ENCODE data around the gene BLM. TPM values are rescaled to one million over a fixed set of nuclear protein-coding genes. Genes with fewer than 3 reads are reported as not detected.

The BLM gene
- total and polyA plus RNA-seq, 10 of the 15 experiments (the other 5 are each of a cell fraction or from before 2014, with no cell fraction given): 23.0 to 68.4 (median 43.9) TPM

DNA sequence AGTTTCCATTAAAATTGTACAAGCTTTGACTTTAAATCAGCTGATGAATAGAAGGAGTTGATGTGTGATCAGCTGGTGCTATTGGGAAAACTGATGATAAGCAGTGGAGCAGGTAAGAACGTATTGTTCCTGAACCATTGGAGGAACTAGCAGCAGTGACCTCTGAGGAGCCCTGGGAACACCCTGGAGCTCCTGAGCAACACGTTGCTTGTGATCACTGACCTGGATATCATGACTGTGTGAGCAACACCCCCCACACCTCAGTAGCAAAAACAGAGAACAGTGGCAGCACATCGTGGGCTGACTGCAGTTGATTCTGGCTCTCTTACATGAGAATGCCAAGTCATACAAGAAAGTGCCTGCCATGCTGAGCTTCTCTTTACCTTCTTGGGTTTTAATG lies 72.9 kb downstream of the BLM start (continued):
- TF ChIP-seq, protein P1, sequence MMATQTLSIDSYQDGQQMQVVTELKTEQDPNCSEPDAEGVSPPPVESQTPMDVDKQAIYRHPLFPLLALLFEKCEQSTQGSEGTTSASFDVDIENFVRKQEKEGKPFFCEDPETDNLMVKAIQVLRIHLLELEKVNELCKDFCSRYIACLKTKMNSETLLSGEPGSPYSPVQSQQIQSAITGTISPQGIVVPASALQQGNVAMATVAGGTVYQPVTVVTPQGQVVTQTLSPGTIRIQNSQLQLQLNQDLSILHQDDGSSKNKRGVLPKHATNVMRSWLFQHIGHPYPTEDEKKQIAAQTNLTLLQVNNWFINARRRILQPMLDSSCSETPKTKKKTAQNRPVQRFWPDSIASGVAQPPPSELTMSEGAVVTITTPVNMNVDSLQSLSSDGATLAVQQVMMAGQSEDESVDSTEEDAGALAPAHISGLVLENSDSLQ (IDR thresholded peaks at IDR 0.05): no peak
- TF ChIP-seq TARDBP (IDR thresholded peaks at IDR 0.05; ENCODE audit: borderline replicate concordance) (no peak), RELA (IDR thresholded peaks at IDR 0.05; ENCODE audit: borderline replicate concordance, partially characterized antibody) (no peak), IRF4 (IDR thresholded peaks at IDR 0.05; ENCODE audit: low read depth, low read length) (no peak), NR2C2 (IDR thresholded peaks at IDR 0.05; ENCODE audit: borderline replicate concordance, control insufficient read depth, insufficient read length, low read depth) (no peak), ETV6 (conservative IDR thresholded peaks at IDR 0.05 in 1 of 2, IDR thresholded peaks at IDR 0.05 in 1 of 2; ENCODE audit: borderline replicate concordance in 1 of 2, low read depth in 1 of 2) (no peak), CEBPB (IDR thresholded peaks at IDR 0.05; ENCODE audit: borderline replicate concordance in 1 of 2, low read depth in 2 of 2, low read length in 2 of 2) (no peak), RCOR1 (conservative IDR thresholded peaks at IDR 0.05; ENCODE audit: low read depth, low read length) (no peak), ZNF207 (IDR thresholded peaks at IDR 0.05; ENCODE audit: borderline replicate concordance) (no peak)
- TF ChIP-seq, protein P2, sequence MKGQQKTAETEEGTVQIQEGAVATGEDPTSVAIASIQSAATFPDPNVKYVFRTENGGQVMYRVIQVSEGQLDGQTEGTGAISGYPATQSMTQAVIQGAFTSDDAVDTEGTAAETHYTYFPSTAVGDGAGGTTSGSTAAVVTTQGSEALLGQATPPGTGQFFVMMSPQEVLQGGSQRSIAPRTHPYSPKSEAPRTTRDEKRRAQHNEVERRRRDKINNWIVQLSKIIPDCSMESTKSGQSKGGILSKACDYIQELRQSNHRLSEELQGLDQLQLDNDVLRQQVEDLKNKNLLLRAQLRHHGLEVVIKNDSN (IDR thresholded peaks at IDR 0.05; ENCODE audit: borderline replicate concordance, extremely low read length, insufficient read depth, low read depth, low read length): no peak

DNA sequence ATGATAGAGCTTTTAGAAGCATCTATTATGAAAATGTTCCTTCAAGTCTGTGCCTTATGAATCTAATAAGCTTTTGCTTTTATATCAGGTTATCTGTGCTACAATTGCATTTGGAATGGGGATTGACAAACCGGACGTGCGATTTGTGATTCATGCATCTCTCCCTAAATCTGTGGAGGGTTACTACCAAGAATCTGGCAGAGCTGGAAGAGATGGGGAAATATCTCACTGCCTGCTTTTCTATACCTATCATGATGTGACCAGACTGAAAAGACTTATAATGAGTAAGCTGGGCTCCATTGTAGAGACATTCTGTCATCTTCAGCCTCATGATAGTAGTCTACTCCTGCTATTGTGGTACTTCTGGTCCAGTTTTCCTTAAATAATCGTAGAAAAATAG lies 73.4 kb downstream of the BLM start:
- in situ Hi-C loops (cut with MboI): no loop called here
- H3K36me3 ChIP-seq (ENCODE audit: control insufficient read depth in 2 of 2, insufficient read depth in 2 of 2, low read length in 1 of 2): peaks cover 3 to 16% of the 10 kb centered on the region in 2 experiments; a peak in 2 of 4 replicates

More for the DNA sequence above, 73.4 kb downstream of the BLM start:
- no peak for ATAC-seq
- no TSS peak for BruUV-seq (replicated peaks)
- ChIA-PET CTCF (interaction anchor here (0.8 to 2.2 kb wide), 7 partner anchors 11 to 481 kb away, joined by 3 to 14 read pairs (median 4); partner anchors contain the start of gene FES), SMC1A (ENCODE audit: uncharacterized antibody, unreplicated experiment) (interaction anchor here (0.6 to 1.8 kb wide), 13 partner anchors 17 to 281 kb away, joined by 3 to 7 read pairs (median 4); partner anchors contain the start of gene HDDC3), RAD21 (ENCODE audit: unreplicated experiment) (interaction anchor here (0.5 to 1.7 kb wide), 6 partner anchors 25 to 143 kb away, joined by 3 to 7 read pairs (median 4); no protein-coding TSS in a partner anchor), POLR2A (no interaction called here)
- Histone ChIP-seq H3K4me1 (ENCODE audit: control insufficient read depth, insufficient read depth, low read length) (peaks cover 11% of the 10 kb centered on the region), H2AFZ (ENCODE audit: control insufficient read depth, low read depth, low read length) (no peak overlapping the region), H3K27ac (ENCODE audit: control insufficient read depth, insufficient read depth) (no peak overlapping the region), H3K4me2 (ENCODE audit: control insufficient read depth, insufficient read depth) (no peak overlapping the region), H3K27me3 (replicated peaks in 1 of 2; ENCODE audit: control insufficient read depth in 2 of 2, insufficient read depth in 2 of 2, low read length in 1 of 2) (no peaks in the 10 kb centered on the region), H3K9ac (ENCODE audit: control insufficient read depth, insufficient read depth, low read length) (no peak overlapping the region), H4K20me1 (ENCODE audit: control insufficient read depth, insufficient read depth) (no peaks in the 10 kb centered on the region), H3K4me3 (no peak overlapping the region), H3K9me3 (replicated peaks; ENCODE audit: control insufficient read depth, insufficient read depth, low read length) (no peaks in the 10 kb centered on the region), H3K79me2 (ENCODE audit: control insufficient read depth, insufficient read depth, low read length) (no peaks in the 10 kb centered on the region)
- intact Hi-C loops (cut with micrococcal nuclease; ENCODE audit: unreplicated experiment): no loop called here
- FAIRE-seq: no peak
- DNase-seq (ENCODE audit: low read depth, low spot score): no peak
- TF ChIP-seq NFYB (IDR thresholded peaks at IDR 0.05; ENCODE audit: insufficient read depth, low read depth, low read length) (no peak), ZZZ3 (IDR thresholded peaks at IDR 0.05; ENCODE audit: control insufficient read depth, insufficient read length, low read depth) (no peak), ZNF207 (IDR thresholded peaks at IDR 0.05; ENCODE audit: borderline replicate concordance) (no peak), SIN3A (IDR thresholded peaks at IDR 0.05; ENCODE audit: low read depth, low read length) (no peak), IRF4 (IDR thresholded peaks at IDR 0.05; ENCODE audit: low read depth, low read length) (no peak), KDM1A (IDR thresholded peaks at IDR 0.05; ENCODE audit: borderline replicate concordance) (no peak), SUZ12 (IDR thresholded peaks at IDR 0.05; ENCODE audit: unreplicated experiment) (no peak), IKZF1 (conservative IDR thresholded peaks at IDR 0.05) (no peak)
- TF ChIP-seq, protein P3, sequence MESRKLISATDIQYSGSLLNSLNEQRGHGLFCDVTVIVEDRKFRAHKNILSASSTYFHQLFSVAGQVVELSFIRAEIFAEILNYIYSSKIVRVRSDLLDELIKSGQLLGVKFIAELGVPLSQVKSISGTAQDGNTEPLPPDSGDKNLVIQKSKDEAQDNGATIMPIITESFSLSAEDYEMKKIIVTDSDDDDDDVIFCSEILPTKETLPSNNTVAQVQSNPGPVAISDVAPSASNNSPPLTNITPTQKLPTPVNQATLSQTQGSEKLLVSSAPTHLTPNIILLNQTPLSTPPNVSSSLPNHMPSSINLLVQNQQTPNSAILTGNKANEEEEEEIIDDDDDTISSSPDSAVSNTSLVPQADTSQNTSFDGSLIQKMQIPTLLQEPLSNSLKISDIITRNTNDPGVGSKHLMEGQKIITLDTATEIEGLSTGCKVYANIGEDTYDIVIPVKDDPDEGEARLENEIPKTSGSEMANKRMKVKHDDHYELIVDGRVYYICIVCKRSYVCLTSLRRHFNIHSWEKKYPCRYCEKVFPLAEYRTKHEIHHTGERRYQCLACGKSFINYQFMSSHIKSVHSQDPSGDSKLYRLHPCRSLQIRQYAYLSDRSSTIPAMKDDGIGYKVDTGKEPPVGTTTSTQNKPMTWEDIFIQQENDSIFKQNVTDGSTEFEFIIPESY (IDR thresholded peaks at IDR 0.05): no peak
- TF ChIP-seq, protein P4, sequence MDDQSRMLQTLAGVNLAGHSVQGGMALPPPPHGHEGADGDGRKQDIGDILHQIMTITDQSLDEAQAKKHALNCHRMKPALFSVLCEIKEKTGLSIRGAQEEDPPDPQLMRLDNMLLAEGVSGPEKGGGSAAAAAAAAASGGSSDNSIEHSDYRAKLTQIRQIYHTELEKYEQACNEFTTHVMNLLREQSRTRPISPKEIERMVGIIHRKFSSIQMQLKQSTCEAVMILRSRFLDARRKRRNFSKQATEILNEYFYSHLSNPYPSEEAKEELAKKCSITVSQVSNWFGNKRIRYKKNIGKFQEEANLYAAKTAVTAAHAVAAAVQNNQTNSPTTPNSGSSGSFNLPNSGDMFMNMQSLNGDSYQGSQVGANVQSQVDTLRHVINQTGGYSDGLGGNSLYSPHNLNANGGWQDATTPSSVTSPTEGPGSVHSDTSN (IDR thresholded peaks at IDR 0.05; ENCODE audit: insufficient replicate concordance, low read depth, low read length): no peak
- WGBS (ENCODE audit: insufficient coverage, insufficient replicate concordance, low lambda C conversion rate, missing lambda C conversion rate): over 99% methylated on average over 4 of the region's 4 CpGs

Data from GM12878 (cell line).